Embryonic facial prominence (tissue), 1 donor: ENCODE data around the gene SETD2.
A peak's percentile ranks its signal among the peaks of the same experiment; 100 is the strongest.

Experiments used
- DNase-seq: peaks from one replicate; pipeline ENCODE4 v3.0.0-alpha.2; 2016; ENCODE audit errors: extremely low spot score

SETD2 gene

DNA sequence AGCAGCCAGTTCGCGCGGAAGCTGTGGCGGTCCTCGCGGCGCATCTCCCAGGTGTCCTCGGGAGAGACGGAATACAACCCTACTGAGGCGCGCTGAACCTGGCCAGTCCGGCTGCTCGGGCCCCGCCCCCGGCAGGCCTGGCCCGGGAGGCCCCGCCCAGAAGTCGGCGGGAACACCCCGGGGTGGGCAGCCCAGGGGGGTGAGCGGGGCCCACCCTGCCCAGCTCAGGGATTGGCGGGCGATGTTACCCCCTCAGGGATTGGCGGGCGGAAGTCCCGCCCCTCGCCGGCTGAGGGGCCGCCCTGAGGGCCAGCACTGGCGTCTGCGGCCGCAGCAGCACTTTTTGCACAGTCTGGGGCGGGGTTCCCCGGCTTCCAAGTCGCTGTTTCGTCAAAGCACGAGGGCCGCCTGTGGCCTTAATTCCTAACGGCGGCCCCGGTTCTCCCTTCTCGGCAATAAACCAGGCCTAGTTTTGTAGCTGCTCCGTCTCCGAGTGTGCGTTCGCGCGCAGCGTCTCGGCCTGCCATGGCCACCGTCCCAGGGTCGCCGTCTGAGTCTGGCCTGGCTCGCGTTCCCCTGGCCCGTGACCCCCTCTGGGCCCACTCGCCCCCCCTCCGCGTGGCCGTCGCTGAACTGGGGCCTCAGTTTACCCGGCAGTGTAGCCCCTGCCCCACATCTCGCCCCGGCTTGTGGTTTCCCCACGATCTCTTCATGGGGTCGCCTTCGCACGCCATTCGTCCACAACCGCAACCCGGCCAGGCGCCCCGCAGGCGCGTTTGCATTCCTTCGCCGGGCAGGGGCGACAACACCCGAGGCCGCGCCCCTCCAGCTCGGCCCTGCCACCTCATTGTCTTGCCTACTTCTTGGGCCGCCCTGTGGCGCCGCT is 154.4 kb downstream of the SETD2 start:
- DNase-seq, result peak; percentile 89

DNA sequence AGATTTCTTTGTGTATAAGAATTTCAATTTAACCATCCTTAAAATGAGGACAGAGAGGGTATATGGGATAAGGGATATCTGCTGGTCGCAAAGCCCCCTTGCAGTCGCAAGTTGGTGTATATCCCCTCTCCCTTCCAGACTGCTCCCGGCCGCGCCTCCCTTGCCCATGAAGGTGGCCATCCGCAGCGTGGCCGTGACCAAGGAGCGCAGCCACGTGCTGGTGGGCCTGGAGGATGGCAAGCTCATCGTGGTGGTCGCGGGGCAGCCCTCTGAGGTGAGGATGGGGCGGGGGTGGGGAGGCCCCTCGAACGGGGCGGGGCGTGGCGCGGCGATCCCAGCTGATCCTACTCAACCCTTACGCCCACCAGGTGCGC is 155.1 kb downstream of the SETD2 start:
- DNase-seq, result no peak

GRCh38 chr3:47008234-47008796 is 155.6 kb downstream of the SETD2 start:
- no peak for DNase-seq

DNA sequence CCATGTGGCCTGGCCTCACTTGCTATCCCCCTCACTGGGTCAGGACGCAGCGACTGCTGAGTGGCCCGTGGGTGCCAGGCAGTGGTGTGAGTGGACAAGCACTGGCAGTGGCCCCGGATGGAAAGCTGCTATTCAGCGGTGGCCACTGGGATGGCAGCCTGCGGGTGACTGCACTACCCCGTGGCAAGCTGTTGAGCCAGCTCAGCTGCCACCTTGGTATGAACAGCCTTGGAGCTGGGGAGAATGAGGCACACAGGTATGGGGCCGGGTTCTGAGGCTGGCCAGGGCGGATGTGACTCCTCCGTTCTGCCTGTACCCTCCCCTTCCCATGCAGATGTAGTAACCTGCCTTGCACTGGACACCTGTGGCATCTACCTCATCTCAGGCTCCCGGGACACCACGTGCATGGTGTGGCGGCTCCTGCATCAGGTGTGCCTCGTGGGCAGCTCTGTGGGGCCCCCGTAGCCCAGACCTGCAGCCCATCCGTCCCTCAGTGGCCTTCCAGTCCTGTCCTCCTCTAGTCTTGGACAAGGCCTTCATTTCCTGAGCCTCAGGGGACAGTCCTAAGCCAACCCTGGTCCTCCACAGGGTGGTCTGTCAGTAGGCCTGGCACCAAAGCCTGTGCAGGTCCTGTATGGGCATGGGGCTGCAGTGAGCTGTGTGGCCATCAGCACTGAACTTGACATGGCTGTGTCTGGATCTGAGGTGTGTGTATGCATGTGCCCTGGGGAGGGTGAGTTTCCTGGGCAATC is 156.3 kb downstream of the SETD2 start:
- no peak for DNase-seq

GRCh38 chr3:47007001-47007400 is 156.9 kb downstream of the SETD2 start:
- no peak for DNase-seq

GRCh38 chr3:47006145-47006651 is 157.7 kb downstream of the SETD2 start:
- DNase-seq, result no peak

- no peak for DNase-seq
Measured at GRCh38 chr3:47005212-47006144, 158.4 kb downstream of the SETD2 start.

- DNase-seq, result no peak
Measured at GRCh38 chr3:47004369-47005211, 159.3 kb downstream of the SETD2 start.

DNA sequence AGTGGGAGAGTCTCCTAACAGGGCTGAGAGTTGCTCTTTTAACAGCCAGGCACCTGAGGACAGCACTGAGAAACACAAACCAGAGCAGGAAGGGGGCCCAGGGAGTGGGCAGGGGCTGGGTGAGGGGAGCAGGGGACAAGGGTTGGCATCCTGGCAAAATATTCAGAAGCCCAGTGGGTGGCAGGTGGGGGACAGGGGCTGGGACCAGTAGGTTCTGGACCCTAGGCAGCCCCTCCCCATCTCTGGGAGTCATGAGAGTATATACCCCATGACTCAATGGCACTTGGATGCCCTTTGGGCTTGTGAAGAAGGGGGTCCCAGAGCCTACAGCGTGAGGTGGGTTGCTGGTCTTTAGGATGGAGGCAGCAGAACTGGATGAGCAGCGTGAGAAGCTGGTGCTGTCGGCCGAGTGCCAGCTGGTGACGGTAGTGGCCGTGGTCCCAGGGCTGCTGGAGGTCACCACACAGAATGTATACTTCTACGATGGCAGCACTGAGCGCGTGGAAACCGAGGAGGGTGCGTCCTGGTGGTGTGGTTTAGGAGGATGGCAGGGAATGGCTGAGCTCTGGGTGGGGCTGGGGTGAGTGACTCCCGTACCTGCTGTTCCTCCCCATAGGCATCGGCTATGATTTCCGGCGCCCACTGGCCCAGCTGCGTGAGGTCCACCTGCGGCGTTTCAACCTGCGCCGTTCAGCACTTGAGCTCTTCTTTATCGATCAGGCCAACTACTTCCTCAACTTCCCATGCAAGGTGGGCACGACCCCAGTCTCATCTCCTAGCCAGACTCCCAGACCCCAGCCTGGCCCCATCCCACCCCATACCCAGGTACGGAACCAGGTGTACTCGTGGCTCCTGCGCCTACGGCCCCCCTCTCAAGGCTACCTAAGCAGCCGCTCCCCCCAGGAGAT is 160.2 kb downstream of the SETD2 start:
- no peak for DNase-seq

GRCh38 chr3:47003056-47003410 is 160.9 kb downstream of the SETD2 start:
- no peak for DNase-seq

DNA sequence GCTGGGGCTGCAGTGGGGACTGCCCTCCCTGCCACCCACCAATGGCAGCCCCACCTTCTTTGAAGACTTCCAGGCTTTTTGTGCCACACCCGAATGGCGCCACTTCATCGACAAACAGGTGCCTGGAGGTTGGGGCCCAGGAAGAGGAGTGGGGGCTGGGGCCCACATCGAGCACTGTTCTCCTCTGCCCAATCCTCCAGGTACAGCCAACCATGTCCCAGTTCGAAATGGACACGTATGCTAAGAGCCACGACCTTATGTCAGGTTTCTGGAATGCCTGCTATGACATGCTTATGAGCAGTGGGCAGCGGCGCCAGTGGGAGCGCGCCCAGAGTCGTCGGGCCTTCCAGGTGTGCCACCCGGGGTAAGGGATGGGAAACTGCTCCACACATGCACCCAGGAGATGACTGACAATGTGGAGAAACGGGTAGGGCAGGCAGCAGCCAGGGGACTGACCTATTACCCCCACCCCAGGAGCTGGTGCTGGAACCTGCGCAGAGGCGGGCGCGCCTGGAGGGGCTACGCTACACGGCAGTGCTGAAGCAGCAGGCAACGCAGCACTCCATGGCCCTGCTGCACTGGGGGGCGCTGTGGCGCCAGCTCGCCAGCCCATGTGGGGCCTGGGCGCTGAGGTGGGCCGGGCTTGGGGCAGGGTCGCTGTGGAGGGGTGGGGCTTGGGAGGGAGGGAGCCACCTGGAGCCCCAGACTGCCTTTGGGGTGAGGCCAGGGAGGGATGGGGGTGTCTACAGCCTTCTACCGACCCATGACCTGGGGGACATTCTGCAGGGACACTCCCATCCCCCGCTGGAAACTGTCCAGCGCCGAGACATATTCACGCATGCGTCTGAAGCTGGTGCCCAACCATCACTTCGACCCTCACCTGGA is 161.5 kb downstream of the SETD2 start:
- DNase-seq, result no peak

DNA sequence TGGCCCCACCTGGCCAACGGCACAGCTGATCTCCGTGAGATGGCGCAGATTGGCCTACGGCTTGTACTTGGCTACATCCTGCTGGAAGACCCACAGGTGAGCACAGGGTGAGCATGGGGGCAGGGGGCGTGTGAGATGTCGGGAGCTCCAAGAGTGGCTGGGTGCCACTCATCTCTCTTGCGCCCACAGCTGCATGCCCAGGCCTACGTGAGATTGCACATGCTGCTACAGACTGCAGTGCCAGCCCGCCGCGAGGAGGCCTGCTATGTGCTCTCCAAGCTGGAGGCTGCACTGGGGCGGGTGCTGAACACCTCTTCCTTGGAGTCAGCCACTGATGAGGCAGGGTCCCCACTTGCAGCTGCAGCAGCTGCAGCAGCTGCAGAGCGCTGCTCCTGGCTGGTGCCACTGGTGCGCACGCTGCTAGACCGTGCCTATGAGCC is 162.2 kb downstream of the SETD2 start:
- no peak for DNase-seq

DNA sequence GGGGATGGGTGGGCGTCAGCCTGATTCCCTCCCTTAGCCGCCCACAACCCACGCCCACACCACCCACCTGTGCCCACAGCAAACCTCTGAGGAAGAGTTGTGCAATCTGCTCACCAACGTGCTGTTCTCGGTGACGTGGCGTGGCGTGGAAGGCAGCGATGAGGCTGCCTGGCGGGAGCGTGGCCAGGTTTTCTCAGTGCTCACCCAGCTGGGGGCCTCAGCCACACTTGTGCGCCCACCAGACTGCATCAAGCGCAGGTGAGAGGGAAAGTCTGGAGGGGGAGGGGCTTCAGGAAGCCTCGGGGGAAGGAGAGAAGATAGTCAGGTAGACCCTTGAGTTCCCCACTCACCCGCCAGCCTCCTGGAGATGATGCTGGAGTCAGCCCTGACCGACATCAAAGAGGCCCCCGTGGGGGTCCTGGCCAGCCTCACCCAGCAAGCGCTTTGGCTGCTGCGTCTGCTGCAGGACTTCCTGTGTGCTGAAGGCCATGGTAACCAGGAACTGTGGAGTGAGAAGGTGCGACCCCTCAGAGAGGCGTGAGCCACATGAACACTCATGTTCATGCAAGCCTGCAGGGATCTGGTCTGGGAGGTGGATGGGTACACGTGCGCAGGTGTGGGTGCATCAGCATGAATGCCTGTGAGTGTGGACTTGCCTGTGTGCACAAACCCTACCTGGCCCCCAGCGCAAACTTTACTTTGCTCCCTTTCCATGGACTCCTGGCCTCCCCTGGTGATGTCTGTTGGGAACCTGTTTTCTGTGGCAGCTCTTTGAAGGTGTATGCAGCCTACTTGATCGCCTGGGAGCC is 162.8 kb downstream of the SETD2 start:
- DNase-seq, result no peak

DNA sequence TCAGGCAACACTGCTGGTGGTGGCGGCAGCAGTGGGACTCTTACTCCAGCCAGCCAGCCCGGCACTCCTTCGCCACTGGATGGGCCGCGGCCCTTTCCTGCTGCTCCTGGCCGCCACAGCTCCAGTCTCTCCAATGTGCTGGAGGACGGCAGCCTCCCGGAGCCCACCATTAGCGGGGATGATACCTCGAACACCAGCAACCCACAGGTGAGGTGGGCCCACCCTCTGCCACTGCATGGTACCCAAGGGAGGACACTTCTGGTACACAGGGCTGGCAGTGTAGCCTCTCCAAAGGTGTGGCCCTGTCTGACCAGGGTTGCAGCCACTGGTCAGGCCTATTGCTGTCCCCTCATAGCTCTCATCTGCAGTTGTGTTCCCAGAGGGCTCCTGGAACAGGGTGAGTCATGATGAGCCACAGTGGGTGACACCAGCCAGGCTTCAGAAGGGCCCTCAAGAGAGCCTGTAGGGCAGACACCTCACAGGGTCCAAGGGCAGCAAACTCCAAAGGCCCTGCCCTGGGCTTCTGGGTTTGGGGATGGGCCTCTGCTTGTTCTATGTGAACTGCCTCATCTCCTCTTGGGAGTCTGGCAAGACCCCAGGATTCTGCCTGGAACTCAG is 163.6 kb downstream of the SETD2 start:
- no peak for DNase-seq

GRCh38 chr3:46999516-47000197 is 164.3 kb downstream of the SETD2 start:
- no peak for DNase-seq

GRCh38 chr3:46998852-46999515 is 164.9 kb downstream of the SETD2 start:
- no peak for DNase-seq
